Neural progenitor cell (in vitro differentiated cells): ENCODE results near the gene ADK.

Experiments
- EZH2phosphoT487 ChIP-seq: fragments of 200-600 bp; sonication (generic); IDR thresholded peaks from 2 replicates; pipeline ENCODE4 v1.6.1; 2017; ENCODE audit warnings: antibody characterized with exemption
- TF ChIP-seq, protein P1 (sequence below): fragments of 200-600 bp; sonication (generic); IDR thresholded peaks from 2 replicates; pipeline ENCODE4 v1.5.1; 2017; ENCODE audit warnings: antibody characterized with exemption, mild to moderate bottlenecking

GRCh38 chr10:74586088-74586585, 435.1 kb downstream of the ADK start:
- TF ChIP-seq EZH2phosphoT487 = no peak
- TF ChIP-seq, protein P1, sequence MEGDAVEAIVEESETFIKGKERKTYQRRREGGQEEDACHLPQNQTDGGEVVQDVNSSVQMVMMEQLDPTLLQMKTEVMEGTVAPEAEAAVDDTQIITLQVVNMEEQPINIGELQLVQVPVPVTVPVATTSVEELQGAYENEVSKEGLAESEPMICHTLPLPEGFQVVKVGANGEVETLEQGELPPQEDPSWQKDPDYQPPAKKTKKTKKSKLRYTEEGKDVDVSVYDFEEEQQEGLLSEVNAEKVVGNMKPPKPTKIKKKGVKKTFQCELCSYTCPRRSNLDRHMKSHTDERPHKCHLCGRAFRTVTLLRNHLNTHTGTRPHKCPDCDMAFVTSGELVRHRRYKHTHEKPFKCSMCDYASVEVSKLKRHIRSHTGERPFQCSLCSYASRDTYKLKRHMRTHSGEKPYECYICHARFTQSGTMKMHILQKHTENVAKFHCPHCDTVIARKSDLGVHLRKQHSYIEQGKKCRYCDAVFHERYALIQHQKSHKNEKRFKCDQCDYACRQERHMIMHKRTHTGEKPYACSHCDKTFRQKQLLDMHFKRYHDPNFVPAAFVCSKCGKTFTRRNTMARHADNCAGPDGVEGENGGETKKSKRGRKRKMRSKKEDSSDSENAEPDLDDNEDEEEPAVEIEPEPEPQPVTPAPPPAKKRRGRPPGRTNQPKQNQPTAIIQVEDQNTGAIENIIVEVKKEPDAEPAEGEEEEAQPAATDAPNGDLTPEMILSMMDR = no peak
